Kidney (tissue), 14 donors: ENCODE data around the gene SKAP2. TPM values are rescaled to one million over a fixed set of nuclear protein-coding genes. Genes with fewer than 3 reads are reported as not detected.

Experiments used
- DNase-seq, 5 donors: peaks; one replicate each; pipeline ENCODE4 v3.0.0-alpha.2; 2013 to 2020
- FAIRE-seq: peaks from 2 replicates; lab custom pipeline; 2012; peaks lifted over from hg19 to GRCh38; lab: Jason Lieb, UNC
- H3K27ac ChIP-seq, 2 donors: one replicate each; pipeline ENCODE4 v1.7.0; 2013; ENCODE audit warnings: low read depth in 2 of 2, low read length in 2 of 2, inconsistent platforms in 1 of 2
- H3K27me3 ChIP-seq: one replicate; pipeline ENCODE4 v1.7.1; 2013; ENCODE audit warnings: low read length, inconsistent platforms; ENCODE audit not compliant: control insufficient read depth, insufficient read depth
- H3K36me3 ChIP-seq, 3 donors: one replicate each; pipeline versions ENCODE4 v1.7.0 to v1.7.1; 2013; ENCODE audit warnings: low read length in 3 of 3, control low read depth in 1 of 3, inconsistent platforms in 1 of 3; ENCODE audit not compliant: insufficient read depth in 3 of 3, control insufficient read depth in 2 of 3
- H3K4me1 ChIP-seq, 3 donors: one replicate each; pipeline versions ENCODE4 v1.7.0 to v1.7.1; 2013; ENCODE audit warnings: low read length in 3 of 3, inconsistent platforms in 1 of 3, low read depth in 1 of 3; ENCODE audit not compliant: control insufficient read depth in 2 of 3, insufficient read depth in 2 of 3
- H3K4me3 ChIP-seq, 3 donors: one replicate each; pipeline versions ENCODE4 v1.7.0 to v1.8.1; 2013; ENCODE audit warnings: low read length in 3 of 3, control low read depth in 1 of 3, inconsistent platforms in 1 of 3
- H3K9ac ChIP-seq, 3 donors: one replicate each; pipeline versions ENCODE4 v1.7.0 to v1.7.1; 2013; ENCODE audit warnings: low read length in 3 of 3, control low read depth in 1 of 3, inconsistent platforms in 1 of 3
- H3K9me3 ChIP-seq, 3 donors: one replicate each; pipeline versions ENCODE4 v1.7.0 to v1.7.1; 2013; ENCODE audit warnings: low read length in 3 of 3, control low read depth in 1 of 3, inconsistent platforms in 1 of 3; ENCODE audit not compliant: control insufficient read depth in 2 of 3, insufficient read depth in 1 of 3
- intact Hi-C: fragments of 100-400 bp; cut with DNase I; formaldehyde crosslinking; loops from one replicate; pipeline ENCODE4 v1.11.1; 2022
- polyA plus RNA-seq: library from polyadenylated mRNA; stranded (reverse); fragments of 350-450 nt; fragmentation: Illumina TruSeq; extraction: RNeasy Lipid Tissue Mini Kit (QIAGEN cat#74804); gene quantifications from one replicate; pipeline ENCODE4 v1.2.3, GENCODE V29; 2014; ENCODE audit warnings: low read depth, low replicate concordance; ENCODE audit not compliant: insufficient read depth
- total RNA-seq: library from RNA; stranded (reverse); fragmentation: NEBNext Ultra II Directional; extraction: Animal tissue kit (Norgen Biotek cat#: 25700); gene quantifications from one replicate; pipeline ENCODE4 v1.2.1, GENCODE V29; 2021
- TF ChIP-seq, protein P1 (sequence below): IDR thresholded peaks from 3 replicates; pipeline ENCODE4 v1.5.1; 2012; ENCODE audit warnings: mild to moderate bottlenecking, moderate library complexity, borderline replicate concordance; ENCODE audit not compliant: insufficient read depth; ENCODE audit errors: extremely low read depth
- donor health status: control.
- donor health status: control.
- donor health status: control.
- donor health status: control.
- donor health status: control.
- donor health status: DM: yes; HTN: yes; CAD: no.
- donor health status: Normal renal cell carcinoma (clear cell type).

SKAP2 gene
- total and polyA plus RNA-seq, 2 donors from 2014 or later: 20.0 to 75.8 TPM

DNA sequence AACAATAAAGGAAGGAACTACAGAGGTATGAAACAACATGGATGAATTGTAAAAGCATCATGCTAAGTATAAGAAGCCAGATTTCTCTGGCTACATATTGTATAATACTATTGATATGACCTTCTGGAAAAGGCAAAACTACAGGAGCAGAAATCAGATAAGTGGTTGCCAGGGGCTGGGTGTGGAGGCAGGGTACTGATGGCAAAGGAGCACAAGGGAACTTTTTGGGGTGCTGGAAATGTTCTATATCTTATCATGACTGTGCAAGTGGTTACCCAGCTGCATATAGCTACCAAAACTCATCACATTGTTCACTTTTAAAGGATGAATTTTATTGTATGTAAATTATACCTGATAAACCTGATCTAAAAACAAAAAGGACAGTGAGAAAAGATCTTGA, 72.4 kb downstream of the SKAP2 start:
- intact Hi-C loops: no loop called here
- Histone ChIP-seq H3K27me3 (no peaks in the 10 kb centered on the region), H3K4me1 (no peaks in the 10 kb centered on the region), H3K9me3 (no peaks in the 10 kb centered on the region), H3K4me3 (no peak overlapping the region), H3K27ac (no peak overlapping the region), H3K9ac (no peak overlapping the region), H3K36me3 (no peaks in the 10 kb centered on the region)
- FAIRE-seq: no peak
- DNase-seq: no peak
- TF ChIP-seq, protein P1, sequence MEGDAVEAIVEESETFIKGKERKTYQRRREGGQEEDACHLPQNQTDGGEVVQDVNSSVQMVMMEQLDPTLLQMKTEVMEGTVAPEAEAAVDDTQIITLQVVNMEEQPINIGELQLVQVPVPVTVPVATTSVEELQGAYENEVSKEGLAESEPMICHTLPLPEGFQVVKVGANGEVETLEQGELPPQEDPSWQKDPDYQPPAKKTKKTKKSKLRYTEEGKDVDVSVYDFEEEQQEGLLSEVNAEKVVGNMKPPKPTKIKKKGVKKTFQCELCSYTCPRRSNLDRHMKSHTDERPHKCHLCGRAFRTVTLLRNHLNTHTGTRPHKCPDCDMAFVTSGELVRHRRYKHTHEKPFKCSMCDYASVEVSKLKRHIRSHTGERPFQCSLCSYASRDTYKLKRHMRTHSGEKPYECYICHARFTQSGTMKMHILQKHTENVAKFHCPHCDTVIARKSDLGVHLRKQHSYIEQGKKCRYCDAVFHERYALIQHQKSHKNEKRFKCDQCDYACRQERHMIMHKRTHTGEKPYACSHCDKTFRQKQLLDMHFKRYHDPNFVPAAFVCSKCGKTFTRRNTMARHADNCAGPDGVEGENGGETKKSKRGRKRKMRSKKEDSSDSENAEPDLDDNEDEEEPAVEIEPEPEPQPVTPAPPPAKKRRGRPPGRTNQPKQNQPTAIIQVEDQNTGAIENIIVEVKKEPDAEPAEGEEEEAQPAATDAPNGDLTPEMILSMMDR: no peak

DNA sequence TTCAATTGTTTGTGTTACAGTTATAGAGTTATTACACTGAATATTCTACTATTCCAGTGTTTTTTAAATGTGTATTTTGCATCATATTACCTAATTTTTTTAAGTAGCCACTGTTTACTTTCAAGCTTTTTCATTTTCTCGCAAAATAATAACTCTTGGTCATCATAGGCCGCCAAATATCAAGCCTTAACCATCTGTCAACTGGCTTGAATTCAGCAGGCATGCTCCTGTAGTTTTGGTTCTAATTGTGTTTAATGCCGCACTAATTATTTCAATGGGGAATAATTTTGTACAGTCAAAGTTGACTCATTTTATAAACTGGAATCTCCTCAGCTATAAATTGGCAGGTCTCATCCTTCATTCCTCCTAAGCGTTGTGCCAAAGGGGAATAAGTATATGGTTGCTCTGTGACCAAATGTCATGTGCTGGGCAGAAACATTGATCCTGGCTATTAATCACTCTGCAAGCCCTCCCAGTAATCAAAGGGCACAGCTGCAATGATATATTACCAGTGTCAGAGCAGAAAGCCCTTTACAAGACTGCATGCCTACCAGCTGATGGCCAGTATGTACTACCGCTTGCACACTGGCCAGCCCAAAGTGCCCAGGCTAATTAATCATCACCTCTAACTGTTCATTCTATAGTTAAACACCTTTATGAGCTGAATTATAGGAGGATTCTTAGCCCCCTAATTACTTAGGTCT, 74.8 kb downstream of the SKAP2 start:
- no peak for FAIRE-seq
- intact Hi-C loops: no loop called here
- Histone ChIP-seq H3K9me3 (no peaks in the 10 kb centered on the region), H3K9ac (no peak overlapping the region), H3K27me3 (no peaks in the 10 kb centered on the region), H3K4me1 (no peaks in the 10 kb centered on the region), H3K4me3 (no peak overlapping the region), H3K27ac (no peak overlapping the region), H3K36me3 (no peaks in the 10 kb centered on the region)
- TF ChIP-seq, protein P1: no peak
- peak in 2 of 5 donors; percentile 24 to 29 for DNase-seq

GRCh38 chr7:26787701-26788100, 76.7 kb downstream of the SKAP2 start:
- Histone ChIP-seq H3K4me1 (no peaks in the 10 kb centered on the region), H3K27ac (no peak overlapping the region), H3K36me3 (no peaks in the 10 kb centered on the region), H3K4me3 (no peak overlapping the region), H3K9me3 (no peaks in the 10 kb centered on the region), H3K27me3 (no peaks in the 10 kb centered on the region), H3K9ac (no peak overlapping the region)
- TF ChIP-seq, protein P1: no peak
- peak in 4 of 5 donors; percentile 19 to 55 (median 40) for DNase-seq
- FAIRE-seq: no peak
- intact Hi-C loops: no loop called here
